Gastrocnemius medialis (tissue), 4 donors: ENCODE results near the gene RC3H2.

Experiments used
- POLR2A ChIP-seq, 2 donors: fragments of 450-650 bp; IDR thresholded peaks; one replicate each; pipeline ENCODE4 v1.6.1; 2017; ENCODE audit warnings: antibody characterized with exemption in 2 of 2, mild to moderate bottlenecking in 2 of 2, moderate library complexity in 2 of 2
- TF ChIP-seq, protein P1 (sequence below), 5 experiments: fragments of 450-650 bp in 3 of 5; fragments of 200-600 bp in 2 of 5; sonication (generic) in 2 of 5; IDR thresholded peaks in 4 of 5; conservative IDR thresholded peaks in 1 of 5; 1 replicate in 4 of 5; 2 replicates in 1 of 5; pipeline ENCODE4 v1.5.1; 2016 to 2019; ENCODE audit warnings: antibody characterized with exemption in 5 of 5, mild to moderate bottlenecking in 3 of 5, moderate library complexity in 3 of 5

DNA sequence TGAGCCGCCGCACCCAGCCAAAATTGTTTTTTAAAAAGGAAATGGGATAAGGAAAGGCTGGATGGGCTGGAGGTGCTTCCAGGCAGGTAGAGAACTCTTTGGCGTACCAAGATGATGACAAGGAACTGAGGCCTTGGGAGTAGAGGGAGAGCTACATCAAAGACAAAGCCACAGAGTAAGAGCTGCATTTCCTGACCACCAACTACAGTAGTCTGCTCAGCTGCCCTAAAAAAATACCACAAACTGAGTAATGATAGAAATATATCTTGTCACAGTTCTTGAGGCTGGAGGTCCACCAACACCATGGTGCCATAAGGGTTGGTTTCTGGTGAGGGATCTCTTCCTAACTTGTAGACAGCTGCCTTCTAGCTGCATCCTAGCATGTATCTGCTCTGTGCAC, 97.0 kb downstream of the RC3H2 start:
- TF ChIP-seq, protein P1, sequence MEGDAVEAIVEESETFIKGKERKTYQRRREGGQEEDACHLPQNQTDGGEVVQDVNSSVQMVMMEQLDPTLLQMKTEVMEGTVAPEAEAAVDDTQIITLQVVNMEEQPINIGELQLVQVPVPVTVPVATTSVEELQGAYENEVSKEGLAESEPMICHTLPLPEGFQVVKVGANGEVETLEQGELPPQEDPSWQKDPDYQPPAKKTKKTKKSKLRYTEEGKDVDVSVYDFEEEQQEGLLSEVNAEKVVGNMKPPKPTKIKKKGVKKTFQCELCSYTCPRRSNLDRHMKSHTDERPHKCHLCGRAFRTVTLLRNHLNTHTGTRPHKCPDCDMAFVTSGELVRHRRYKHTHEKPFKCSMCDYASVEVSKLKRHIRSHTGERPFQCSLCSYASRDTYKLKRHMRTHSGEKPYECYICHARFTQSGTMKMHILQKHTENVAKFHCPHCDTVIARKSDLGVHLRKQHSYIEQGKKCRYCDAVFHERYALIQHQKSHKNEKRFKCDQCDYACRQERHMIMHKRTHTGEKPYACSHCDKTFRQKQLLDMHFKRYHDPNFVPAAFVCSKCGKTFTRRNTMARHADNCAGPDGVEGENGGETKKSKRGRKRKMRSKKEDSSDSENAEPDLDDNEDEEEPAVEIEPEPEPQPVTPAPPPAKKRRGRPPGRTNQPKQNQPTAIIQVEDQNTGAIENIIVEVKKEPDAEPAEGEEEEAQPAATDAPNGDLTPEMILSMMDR (IDR thresholded peaks at IDR 0.05 in 4 of 5, conservative IDR thresholded peaks at IDR 0.05 in 1 of 5), result no peak
- TF ChIP-seq POLR2A (IDR thresholded peaks at IDR 0.05), result no peak
